ENCODE measurements around the gene PPIA. TPM values are rescaled to one million over a fixed set of nuclear protein-coding genes. Genes with fewer than 3 reads are reported as not detected.

The PPIA gene
- total RNA-seq, 1 experiment from 2014 or later, result 2,409 TPM

DNA sequence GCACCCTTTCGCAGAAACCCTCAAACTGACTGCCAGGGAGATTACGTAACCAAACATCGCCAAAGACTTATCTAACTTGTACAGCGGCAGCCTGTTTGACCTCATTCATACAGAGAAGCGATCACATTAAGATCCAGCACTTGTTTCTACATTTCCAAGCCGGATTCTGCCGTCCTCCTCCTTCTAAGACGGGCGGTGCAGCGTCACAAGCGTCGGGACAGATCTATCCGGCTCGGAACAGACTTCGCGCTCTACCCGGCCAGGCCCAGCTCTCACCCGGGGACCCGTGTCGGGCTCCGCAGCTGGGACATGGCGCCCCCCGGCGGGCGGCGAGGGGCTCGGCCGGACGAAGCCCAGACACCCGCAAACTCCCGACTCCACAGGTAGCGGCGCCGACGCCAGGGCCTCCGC is 51.0 kb downstream of the PPIA start:
- H3K23me2 ChIP-seq (ENCODE audit: insufficient read length, low read depth, low read length, poor library complexity, severe bottlenecking), result no peaks in the 10 kb centered on the region
- H3T11ph ChIP-seq (ENCODE audit: low read length), result no peak overlapping the region
- no peaks in the 10 kb centered on the region for H3K27me3 Mint-ChIP-seq (ENCODE audit: low read depth)
- peak overlapping the region; percentile 99 for H3K9ac ChIP-seq (ENCODE audit: extremely low read depth, insufficient read length, low read length)
- H3K79me1 ChIP-seq (ENCODE audit: insufficient read depth, low read depth, low read length, poor library complexity, severe bottlenecking), result peaks cover 2% of the 10 kb centered on the region
- peak overlapping the region; percentile 81 for H3K27ac ChIP-seq (ENCODE audit: insufficient read length, low read depth, low read length)
- no peak overlapping the region for H2BK20ac ChIP-seq (ENCODE audit: low read depth, low read length, poor library complexity, severe bottlenecking)
- H3K9me3 Mint-ChIP-seq, result no peaks in the 10 kb centered on the region
- H3K4me1 Mint-ChIP-seq, result peaks cover 8 to 19% of the 10 kb centered on the region in 2 experiments
- H3K9me3 ChIP-seq (ENCODE audit: control insufficient read depth, low read depth, low read length), result no peaks in the 10 kb centered on the region
- peaks cover 4 to 7% (median 6%) of the 10 kb centered on the region in 3 experiments; a peak in 6 of 7 replicates for H3K36me3 Mint-ChIP-seq (ENCODE audit: insufficient read depth in 1 of 3, low read depth in 3 of 3)
- no peak overlapping the region for H2BK12ac ChIP-seq (ENCODE audit: insufficient read length, low read depth, low read length)
- H3K18ac ChIP-seq (ENCODE audit: insufficient read length, low read depth, low read length), result peak overlapping the region; percentile 86
- H3K14ac ChIP-seq (ENCODE audit: insufficient read depth, low read length), result peak overlapping the region; percentile 90; the same call in 1 of the 2 replicates
- H3K4me3 Mint-ChIP-seq, result peak overlapping the region; percentile 97 to 99
- H3K4me1 ChIP-seq (ENCODE audit: insufficient read depth, low read length), result no peaks in the 10 kb centered on the region
- H4K5ac ChIP-seq (ENCODE audit: insufficient read length, low read depth, low read length), result no peak overlapping the region
- no peak overlapping the region for H2BK120ac ChIP-seq (ENCODE audit: low read depth, low read length, poor library complexity, severe bottlenecking)
- H3K79me2 ChIP-seq (ENCODE audit: insufficient read depth, low read length), result peaks cover 21% of the 10 kb centered on the region; the same call in 1 of the 2 replicates
- WGBS (ENCODE audit: extremely low coverage, insufficient read length, low lambda C conversion rate), result no CpG with 5 or more reads among the region's 36 CpGs
- peak overlapping the region; percentile 91 for H3K4me2 ChIP-seq (ENCODE audit: insufficient read depth, insufficient read length, low read length)
- H3K23ac ChIP-seq (ENCODE audit: insufficient read length, low read depth, low read length), result no peak overlapping the region
- peak overlapping the region; percentile 65 for H2BK5ac ChIP-seq (ENCODE audit: insufficient read length, low read length)
- H2BK15ac ChIP-seq (ENCODE audit: low read depth, low read length), result no peak overlapping the region
- H3K4ac ChIP-seq (ENCODE audit: low read depth, low read length), result no peak overlapping the region; the same call in 1 of the 2 replicates
- TF ChIP-seq, protein P1, sequence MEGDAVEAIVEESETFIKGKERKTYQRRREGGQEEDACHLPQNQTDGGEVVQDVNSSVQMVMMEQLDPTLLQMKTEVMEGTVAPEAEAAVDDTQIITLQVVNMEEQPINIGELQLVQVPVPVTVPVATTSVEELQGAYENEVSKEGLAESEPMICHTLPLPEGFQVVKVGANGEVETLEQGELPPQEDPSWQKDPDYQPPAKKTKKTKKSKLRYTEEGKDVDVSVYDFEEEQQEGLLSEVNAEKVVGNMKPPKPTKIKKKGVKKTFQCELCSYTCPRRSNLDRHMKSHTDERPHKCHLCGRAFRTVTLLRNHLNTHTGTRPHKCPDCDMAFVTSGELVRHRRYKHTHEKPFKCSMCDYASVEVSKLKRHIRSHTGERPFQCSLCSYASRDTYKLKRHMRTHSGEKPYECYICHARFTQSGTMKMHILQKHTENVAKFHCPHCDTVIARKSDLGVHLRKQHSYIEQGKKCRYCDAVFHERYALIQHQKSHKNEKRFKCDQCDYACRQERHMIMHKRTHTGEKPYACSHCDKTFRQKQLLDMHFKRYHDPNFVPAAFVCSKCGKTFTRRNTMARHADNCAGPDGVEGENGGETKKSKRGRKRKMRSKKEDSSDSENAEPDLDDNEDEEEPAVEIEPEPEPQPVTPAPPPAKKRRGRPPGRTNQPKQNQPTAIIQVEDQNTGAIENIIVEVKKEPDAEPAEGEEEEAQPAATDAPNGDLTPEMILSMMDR (conservative IDR thresholded peaks at IDR 0.05), result peak; percentile 87
- H3K56ac ChIP-seq (ENCODE audit: insufficient read length, low read depth, low read length), result no peak overlapping the region
- H4K8ac ChIP-seq (replicated peaks; ENCODE audit: insufficient read length, low read depth, low read length), result no peak overlapping the region
- H3K27ac Mint-ChIP-seq, result peak overlapping the region; percentile 99; a peak in 6 of 7 replicates
- no peak overlapping the region for H2AFZ ChIP-seq (ENCODE audit: low read length)
- H4K20me1 ChIP-seq (ENCODE audit: control insufficient read depth, insufficient read depth, insufficient read length), result no peaks in the 10 kb centered on the region
- DNase-seq, result no peak
- H4K91ac ChIP-seq (ENCODE audit: insufficient read length, low read depth, low read length), result no peak overlapping the region
- H3K27me3 ChIP-seq (ENCODE audit: insufficient read depth, low read length), result no peaks in the 10 kb centered on the region
- no peak overlapping the region for H2AK5ac ChIP-seq (ENCODE audit: insufficient read length, low read length)

All from H9 (cell line).